GM19099 (cell line): ENCODE data around the gene ARHGAP40.

Experiments
- POLR2A ChIP-seq: IDR thresholded peaks from 3 replicates; pipeline ENCODE4 v1.6.1; 2011; ENCODE audit warnings: low read depth; ENCODE audit not compliant: insufficient read length; ENCODE audit errors: extremely low read depth

ARHGAP40 gene

GRCh38 chr20:38581830-38582358, 19.7 kb upstream of the ARHGAP40 start:
- no peak for TF ChIP-seq POLR2A

- no peak for TF ChIP-seq POLR2A
Observed at GRCh38 chr20:38583306-38583705, 18.3 kb upstream of the ARHGAP40 start.

GRCh38 chr20:38584099-38584763, 17.4 kb upstream of the ARHGAP40 start:
- TF ChIP-seq POLR2A: no peak

GRCh38 chr20:38585404-38586180, 16.0 kb upstream of the ARHGAP40 start:
- no peak for TF ChIP-seq POLR2A

GRCh38 chr20:38586181-38586525, 15.5 kb upstream of the ARHGAP40 start:
- no peak for TF ChIP-seq POLR2A

GRCh38 chr20:38588303-38588702, 13.3 kb upstream of the ARHGAP40 start:
- TF ChIP-seq POLR2A: no peak

GRCh38 chr20:38589351-38589750, 12.3 kb upstream of the ARHGAP40 start:
- TF ChIP-seq POLR2A: no peak

GRCh38 chr20:38589967-38590675, 11.5 kb upstream of the ARHGAP40 start:
- no peak for TF ChIP-seq POLR2A

GRCh38 chr20:38590676-38591473, 10.7 kb upstream of the ARHGAP40 start:
- TF ChIP-seq POLR2A: no peak

- no peak for TF ChIP-seq POLR2A
Observed at GRCh38 chr20:38591474-38592410, 9.9 kb upstream of the ARHGAP40 start.

GRCh38 chr20:38599410-38599882, 2.2 kb upstream of the ARHGAP40 start:
- no peak for TF ChIP-seq POLR2A

GRCh38 chr20:38600057-38600456, 1.6 kb upstream of the ARHGAP40 start:
- no peak for TF ChIP-seq POLR2A

GRCh38 chr20:38602185-38602581, 574 bp downstream of the ARHGAP40 start:
- TF ChIP-seq POLR2A: no peak

GRCh38 chr20:38603286-38603685, 1.7 kb downstream of the ARHGAP40 start:
- TF ChIP-seq POLR2A: no peak
